T-helper 17 cell (primary cell): ENCODE data around the gene NRAP. TPM values are rescaled to one million over a fixed set of nuclear protein-coding genes. Genes with fewer than 3 reads are reported as not detected.

Experiments used
- ATAC-seq: fragments of 150-1000 bp; cut with Tn5 transposase; 2 replicates; pipeline ENCODE4 v1.10.0; 2021; ENCODE audit warnings: mild to moderate bottlenecking, moderate library complexity
- DNase-seq, 3 donors: peaks; one replicate each; pipeline versions ENCODE4 v3.0.0 to v3.0.0-alpha.2; 2020 to 2021
- H3K9me3 ChIP-seq: one replicate; pipeline ENCODE4 v1.7.0; 2013; ENCODE audit warnings: low read length, mild to moderate bottlenecking; ENCODE audit not compliant: control insufficient read depth, poor library complexity, severe bottlenecking
- H3K27ac Mint-ChIP-seq: one replicate; pipeline ENCODE4 v1.8.0; 2022; ENCODE audit warnings: mild to moderate bottlenecking, moderate library complexity, mixed read lengths
- H3K27me3 Mint-ChIP-seq: one replicate; pipeline ENCODE4 v1.8.0; 2022; ENCODE audit warnings: mixed read lengths
- H3K36me3 Mint-ChIP-seq: one replicate; pipeline ENCODE4 v1.8.0; 2022; ENCODE audit warnings: low read depth, mixed read lengths
- H3K4me1 Mint-ChIP-seq: one replicate; pipeline ENCODE4 v1.8.0; 2022; ENCODE audit warnings: mild to moderate bottlenecking, mixed read lengths
- H3K4me3 Mint-ChIP-seq: one replicate; pipeline ENCODE4 v1.8.0; 2022; ENCODE audit warnings: mild to moderate bottlenecking, moderate library complexity, mixed read lengths
- total RNA-seq, 4 donors: library from RNA in 2 of 4; stranded (reverse) in 2 of 4; gene quantifications; one replicate each; pipeline ENCODE4 v1.2.3 and lab custom pipeline; 2022 to 2026

The NRAP gene
- total RNA-seq, 2 donors from 2014 or later = not detected

DNA sequence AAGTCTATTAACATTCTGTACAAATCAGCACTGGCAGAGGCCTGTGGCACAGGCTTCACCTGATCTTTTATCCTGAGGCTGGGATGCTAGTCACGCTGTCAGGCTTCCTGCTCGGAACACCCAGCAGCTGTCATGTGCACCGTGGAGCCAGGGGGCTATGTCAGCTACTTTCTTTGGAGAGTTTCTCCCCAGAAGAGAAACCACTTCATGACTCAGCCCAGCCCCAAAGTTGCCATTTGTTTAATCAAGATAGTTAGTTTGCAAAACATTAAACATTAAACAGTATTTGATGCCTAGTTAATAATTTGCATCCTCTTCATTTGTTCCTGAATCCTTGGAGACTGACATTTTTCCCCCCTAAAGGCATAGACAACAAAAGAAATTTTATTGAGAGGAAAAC is 111.1 kb downstream of the NRAP start, which contains the start of gene HABP2:
Gene HABP2, plus strand, starts transcription at position 353 of the 400 bp plus-strand sequence. CDS start 69 bp downstream, outside the sequence.
- Mint-ChIP-seq H3K27ac (no peak within 1 kb of the TSS), H3K4me1 (no peaks in the 10 kb centered on the region), H3K27me3 (peaks cover 49% of the 10 kb centered on the region), H3K36me3 (no peaks in the 10 kb centered on the region), H3K4me3 (no peak within 1 kb of the TSS)
- DNase-seq = no peak
- ATAC-seq = no peak
- no peaks in the 10 kb centered on the region for H3K9me3 ChIP-seq

DNA sequence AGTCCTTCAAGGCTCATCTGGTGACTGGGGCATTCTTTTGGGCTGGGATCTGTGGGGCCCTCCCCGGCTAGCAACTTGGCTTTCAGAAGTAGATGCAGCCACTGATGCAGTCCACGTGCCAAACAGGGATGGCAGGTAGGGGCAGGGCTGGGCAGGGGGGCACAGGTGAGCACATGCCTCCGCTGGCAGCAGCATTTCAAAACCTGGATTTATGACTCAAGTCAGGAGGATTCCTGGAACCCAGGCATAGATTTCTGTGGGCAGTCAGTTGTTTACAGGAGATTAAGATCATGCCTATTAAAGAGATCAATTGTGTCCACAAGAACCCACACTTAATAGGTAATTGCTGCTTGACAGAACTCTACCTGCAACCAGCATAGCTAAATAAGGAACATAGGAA is 111.8 kb downstream of the NRAP start:
- Mint-ChIP-seq H3K4me1 (no peaks in the 10 kb centered on the region), H3K36me3 (no peaks in the 10 kb centered on the region), H3K27ac (no peak overlapping the region), H3K4me3 (no peak overlapping the region), H3K27me3 (peaks cover 49% of the 10 kb centered on the region)
- ATAC-seq = no peak
- DNase-seq = no peak
- no peaks in the 10 kb centered on the region for H3K9me3 ChIP-seq

DNA sequence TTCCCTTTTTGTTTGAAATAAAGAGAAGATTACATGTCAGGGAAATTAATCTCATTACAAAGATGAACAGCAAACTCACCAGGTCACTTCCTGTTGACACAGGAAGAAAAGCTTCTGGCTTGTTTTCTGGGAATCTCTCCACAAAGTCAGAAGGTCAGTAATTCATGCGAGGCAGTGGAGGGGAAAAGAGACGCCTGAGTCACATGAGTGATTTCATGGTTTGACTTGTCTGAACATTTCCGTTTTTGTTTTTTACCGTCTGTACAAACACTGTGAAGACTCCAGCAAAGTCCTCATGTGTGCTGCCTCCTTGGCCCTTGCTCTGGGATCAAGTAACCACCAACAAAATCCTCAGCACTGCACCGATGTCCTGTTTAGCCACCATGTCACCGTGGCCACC is 113.5 kb downstream of the NRAP start:
- ATAC-seq (no peak), DNase-seq (no peak)
- no peaks in the 10 kb centered on the region for H3K4me1 Mint-ChIP-seq
- no peak overlapping the region for H3K27ac Mint-ChIP-seq
- H3K4me3 Mint-ChIP-seq = no peak overlapping the region
- H3K27me3 Mint-ChIP-seq = peaks cover 49% of the 10 kb centered on the region
- no peaks in the 10 kb centered on the region for H3K9me3 ChIP-seq
- H3K36me3 Mint-ChIP-seq = no peaks in the 10 kb centered on the region

- H3K9me3 ChIP-seq = no peaks in the 10 kb centered on the region
- Mint-ChIP-seq H3K27me3 (peaks cover 49% of the 10 kb centered on the region), H3K27ac (no peak overlapping the region), H3K36me3 (no peaks in the 10 kb centered on the region), H3K4me3 (no peak overlapping the region), H3K4me1 (no peaks in the 10 kb centered on the region)
- no peak for DNase-seq
- no peak for ATAC-seq
Observed at GRCh38 chr10:113549856-113550255, 114.0 kb downstream of the NRAP start.

- Mint-ChIP-seq H3K4me1 (no peaks in the 10 kb centered on the region), H3K36me3 (no peaks in the 10 kb centered on the region), H3K27ac (no peak overlapping the region), H3K4me3 (no peak overlapping the region), H3K27me3 (peaks cover 40% of the 10 kb centered on the region)
- no peak for ATAC-seq
- DNase-seq = no peak
- H3K9me3 ChIP-seq = no peaks in the 10 kb centered on the region
Observed at GRCh38 chr10:113547426-113547825, 116.4 kb downstream of the NRAP start.

GRCh38 chr10:113544392-113544791 is 119.4 kb downstream of the NRAP start:
- H3K9me3 ChIP-seq = no peaks in the 10 kb centered on the region
- Mint-ChIP-seq H3K4me3 (no peak overlapping the region), H3K27me3 (peaks cover 39% of the 10 kb centered on the region), H3K27ac (no peak overlapping the region), H3K36me3 (no peaks in the 10 kb centered on the region), H3K4me1 (peaks cover under 1% of the 10 kb centered on the region)
- no peak for DNase-seq
- no peak for ATAC-seq

DNA sequence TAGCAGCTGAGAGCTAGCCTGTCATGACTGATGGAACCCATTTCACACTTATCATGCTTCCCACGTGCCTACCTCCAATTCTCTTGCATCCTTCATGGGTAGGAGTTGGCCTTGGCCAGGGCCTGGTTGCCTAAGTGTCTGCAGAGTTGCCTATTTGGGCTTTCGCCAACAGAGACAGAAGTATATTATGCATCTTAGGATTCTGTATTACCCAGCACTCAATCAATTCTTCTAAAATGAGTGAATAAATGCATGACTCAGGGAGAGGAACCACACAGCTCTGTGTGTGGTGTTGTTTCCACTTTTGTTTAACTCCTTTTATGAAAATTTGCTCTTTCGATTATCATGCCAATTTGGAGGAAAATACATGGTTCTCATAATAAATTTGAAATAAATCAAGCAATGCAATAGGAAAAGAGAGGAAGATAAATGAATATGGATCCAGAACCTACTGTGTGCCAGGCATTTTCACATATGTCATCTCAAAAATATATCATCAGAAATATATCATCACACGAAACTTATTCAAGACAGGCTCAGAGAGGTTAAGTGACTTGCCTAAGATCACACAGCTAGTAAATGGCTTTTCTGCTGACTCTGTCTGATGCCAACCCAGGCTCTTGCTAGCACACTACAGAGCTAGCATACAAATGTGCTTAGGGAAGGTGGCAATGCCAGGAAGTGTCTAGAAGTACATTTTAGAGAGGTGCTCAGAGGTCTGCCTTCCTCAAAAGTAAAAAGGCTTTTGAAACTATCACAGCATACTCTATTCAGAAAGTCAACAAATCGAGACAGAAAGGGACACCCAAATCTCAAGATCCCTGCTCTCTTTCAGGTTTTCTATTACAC is 120.5 kb downstream of the NRAP start:
- Mint-ChIP-seq H3K27ac (no peak overlapping the region), H3K4me1 (peaks cover 2% of the 10 kb centered on the region), H3K4me3 (no peak overlapping the region), H3K27me3 (peaks cover 30% of the 10 kb centered on the region), H3K36me3 (no peaks in the 10 kb centered on the region)
- no peak for DNase-seq
- no peaks in the 10 kb centered on the region for H3K9me3 ChIP-seq
- ATAC-seq = no peak

- H3K4me3 Mint-ChIP-seq = no peak overlapping the region
- ATAC-seq = no peak
- no peaks in the 10 kb centered on the region for H3K9me3 ChIP-seq
- peaks cover 2% of the 10 kb centered on the region for H3K4me1 Mint-ChIP-seq
- peaks cover 34% of the 10 kb centered on the region for H3K27me3 Mint-ChIP-seq
- no peaks in the 10 kb centered on the region for H3K36me3 Mint-ChIP-seq
- H3K27ac Mint-ChIP-seq = no peak overlapping the region
- DNase-seq = no peak
Observed at GRCh38 chr10:113541549-113541927, 122.3 kb downstream of the NRAP start.

GRCh38 chr10:113540845-113541548 is 122.8 kb downstream of the NRAP start:
- Mint-ChIP-seq H3K4me1 (peaks cover 2% of the 10 kb centered on the region), H3K27me3 (peaks cover 34% of the 10 kb centered on the region), H3K27ac (no peak overlapping the region), H3K4me3 (no peak overlapping the region), H3K36me3 (no peaks in the 10 kb centered on the region)
- H3K9me3 ChIP-seq = no peaks in the 10 kb centered on the region
- ATAC-seq (no peak), DNase-seq (no peak)

DNA sequence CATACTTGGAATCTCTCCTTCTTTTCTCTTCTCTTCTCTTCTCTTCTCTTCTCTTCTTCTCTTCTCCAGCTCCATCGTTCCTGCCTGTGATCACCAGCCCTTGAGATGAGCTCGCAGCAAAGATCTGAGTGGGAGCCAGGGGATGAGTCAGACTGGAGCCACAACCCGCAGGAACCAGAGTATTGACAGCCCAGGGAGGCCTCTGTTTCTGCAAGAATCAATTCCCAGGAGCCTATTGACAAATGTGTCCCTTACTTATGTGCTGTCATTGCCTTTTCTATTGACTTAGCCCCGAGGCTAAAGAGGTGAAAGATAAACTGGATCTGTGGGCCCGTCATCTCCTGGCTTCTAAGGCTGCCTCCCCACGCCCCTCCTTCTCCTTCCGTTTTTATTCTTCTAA is 124.1 kb downstream of the NRAP start:
- no peak for ATAC-seq
- H3K4me1 Mint-ChIP-seq = peaks cover 2% of the 10 kb centered on the region

More for the DNA sequence above, 124.1 kb downstream of the NRAP start:
- no peak for DNase-seq
- H3K4me3 Mint-ChIP-seq = no peak overlapping the region
- no peaks in the 10 kb centered on the region for H3K9me3 ChIP-seq
- H3K36me3 Mint-ChIP-seq = no peaks in the 10 kb centered on the region
- no peak overlapping the region for H3K27ac Mint-ChIP-seq
- H3K27me3 Mint-ChIP-seq = peaks cover 45% of the 10 kb centered on the region

Other genes with a start within 250 kb of the NRAP start
- not detected for gene HABP2, start 111.0 kb downstream of the NRAP start, total RNA-seq
- gene CASP7, start 15.9 kb upstream of the NRAP start, total RNA-seq = 10 to 100 TPM; 12.7 to 14.2 TPM
- gene PLEKHS1, start 87.6 kb upstream of the NRAP start, total RNA-seq = under 1 TPM in 1 of 2 donors, not detected in 1; 0.13 TPM
- gene DCLRE1A, start 190.0 kb upstream of the NRAP start, total RNA-seq = 1 to 10 TPM; 2.2 to 2.9 TPM
- gene NHLRC2, start 190.6 kb upstream of the NRAP start, total RNA-seq = 10 to 100 TPM in 1 of 2 donors, 1 to 10 TPM in 1; 9.0 to 12.8 TPM